MM.1S (cell line): ENCODE measurements around the gene IMMP2L.

ENCODE experiments used
- DNase-seq: peaks from one replicate; pipeline ENCODE4 v3.0.0-alpha.2; 2015
- H2AFZ ChIP-seq: fragments of 300-600 bp; sonication (generic); 2 replicates; pipeline ENCODE4 v1.6.0; 2016; ENCODE audit warnings: antibody characterized with exemption, low read length
- H3F3A ChIP-seq: fragments of 300-600 bp; sonication (generic); 2 replicates; pipeline ENCODE4 v1.6.1; 2016; ENCODE audit warnings: mild to moderate bottlenecking, antibody characterized with exemption, low read length, moderate library complexity, mixed read lengths; ENCODE audit not compliant: insufficient read depth
- H3K27ac ChIP-seq: fragments of 300-600 bp; sonication (generic); 2 replicates; pipeline ENCODE4 v1.5.1; 2016; ENCODE audit warnings: mild to moderate bottlenecking, low read length
- H3K27me3 ChIP-seq: fragments of 300-600 bp; sonication (generic); replicated peaks from 2 replicates; pipeline ENCODE4 v1.6.0; 2016; ENCODE audit warnings: low read length; ENCODE audit not compliant: insufficient read depth
- H3K36me3 ChIP-seq: fragments of 300-600 bp; sonication (generic); replicated peaks from 2 replicates; pipeline ENCODE4 v1.6.1; 2016; ENCODE audit warnings: mild to moderate bottlenecking, low read length, mixed read lengths; ENCODE audit not compliant: insufficient read depth
- H3K4me1 ChIP-seq: fragments of 300-600 bp; sonication (generic); 2 replicates; pipeline ENCODE4 v1.6.1; 2016; ENCODE audit warnings: low read length, mixed read lengths
- H3K4me2 ChIP-seq: fragments of 300-600 bp; sonication (generic); 2 replicates; pipeline ENCODE4 v1.6.0; 2016; ENCODE audit warnings: low read depth, low read length
- H3K4me3 ChIP-seq: fragments of 300-600 bp; sonication (generic); 2 replicates; pipeline ENCODE4 v1.5.1; 2016; ENCODE audit warnings: low read length, mixed read lengths
- H3K79me2 ChIP-seq: fragments of 300-600 bp; sonication (generic); 2 replicates; pipeline ENCODE4 v1.6.1; 2016; ENCODE audit warnings: mixed run types, low read length, mixed read lengths
- H3K9ac ChIP-seq: fragments of 300-600 bp; sonication (generic); 2 replicates; pipeline ENCODE4 v1.6.1; 2016; ENCODE audit warnings: low read length, mixed read lengths
- H3K9me2 ChIP-seq: fragments of 300-600 bp; sonication (generic); replicated peaks from 2 replicates; pipeline ENCODE4 v1.6.1; 2016; ENCODE audit warnings: mild to moderate bottlenecking, low read length, mixed read lengths; ENCODE audit not compliant: insufficient read depth
- H3K9me3 ChIP-seq: fragments of 300-600 bp; sonication (generic); replicated peaks from 2 replicates; pipeline ENCODE4 v1.6.1; 2016; ENCODE audit warnings: mild to moderate bottlenecking, low read length, mixed read lengths; ENCODE audit not compliant: insufficient read depth
- H4K20me1 ChIP-seq: fragments of 300-600 bp; sonication (generic); 2 replicates; pipeline ENCODE4 v1.6.1; 2016; ENCODE audit warnings: mild to moderate bottlenecking, low read length, moderate library complexity, mixed read lengths; ENCODE audit not compliant: insufficient read depth
- CTCF ChIP-seq: fragments of 300-600 bp; sonication (generic); IDR thresholded peaks from 2 replicates; pipeline ENCODE4 v1.5.1; 2016; ENCODE audit warnings: antibody characterized with exemption, low read length, mixed read lengths
- EZH2 ChIP-seq: fragments of 300-600 bp; sonication (generic); optimal IDR thresholded peaks from 2 replicates; pipeline ENCODE3; 2017; ENCODE audit warnings: low read depth, mild to moderate bottlenecking, antibody characterized with exemption, low read length, mixed read lengths
- EZH2phosphoT487 ChIP-seq: fragments of 300-600 bp; sonication (generic); IDR thresholded peaks from 2 replicates; pipeline ENCODE4 v1.6.1; 2018; ENCODE audit warnings: antibody characterized with exemption, low read length

Gene IMMP2L

GRCh38 chr7:111558991-111559390, 3.3 kb downstream of the IMMP2L start:
- Histone ChIP-seq H3K9me2 (no peaks in the 10 kb centered on the region), H3K9ac (no peak overlapping the region), H3K79me2 (no peaks in the 10 kb centered on the region), H3F3A (peaks cover 18% of the 10 kb centered on the region), H3K4me3 (no peak overlapping the region), H3K27ac (peak overlapping the region; percentile 0; the same call in 1 of the 2 replicates), H3K4me2 (peak overlapping the region; percentile 44; the same call in 1 of the 2 replicates), H3K36me3 (no peaks in the 10 kb centered on the region), H3K27me3 (peaks cover 15% of the 10 kb centered on the region; the same call in 1 of the 2 replicates), H3K4me1 (peaks cover 31% of the 10 kb centered on the region), H4K20me1 (no peaks in the 10 kb centered on the region), H2AFZ (no peak overlapping the region), H3K9me3 (no peaks in the 10 kb centered on the region)
- TF ChIP-seq EZH2phosphoT487 (no peak), CTCF (no peak), EZH2 (no peak)
- peak; percentile 91 for DNase-seq

GRCh38 chr7:111556977-111557376, 5.3 kb downstream of the IMMP2L start:
- no peak overlapping the region for H3K4me2 ChIP-seq
- no peaks in the 10 kb centered on the region for H3K9me2 ChIP-seq
- no peaks in the 10 kb centered on the region for H3K79me2 ChIP-seq
- H3F3A ChIP-seq: peaks cover 18% of the 10 kb centered on the region
- H2AFZ ChIP-seq: no peak overlapping the region
- peaks cover 31% of the 10 kb centered on the region for H3K4me1 ChIP-seq
- no peak overlapping the region for H3K4me3 ChIP-seq
- no peaks in the 10 kb centered on the region for H3K9me3 ChIP-seq
- H4K20me1 ChIP-seq: no peaks in the 10 kb centered on the region
- no peaks in the 10 kb centered on the region for H3K36me3 ChIP-seq
- H3K27me3 ChIP-seq: peaks cover 15% of the 10 kb centered on the region; the same call in 1 of the 2 replicates
- no peak for DNase-seq
- H3K9ac ChIP-seq: no peak overlapping the region
- no peak overlapping the region for H3K27ac ChIP-seq
- TF ChIP-seq CTCF (no peak), EZH2 (no peak), EZH2phosphoT487 (no peak)

- Histone ChIP-seq H3K4me1 (peaks cover 12% of the 10 kb centered on the region), H3K9ac (no peak overlapping the region), H3K4me3 (no peak overlapping the region), H3K4me2 (no peak overlapping the region), H3K79me2 (no peaks in the 10 kb centered on the region), H3K36me3 (no peaks in the 10 kb centered on the region), H3F3A (peaks cover 10% of the 10 kb centered on the region), H3K27me3 (no peaks in the 10 kb centered on the region), H4K20me1 (no peaks in the 10 kb centered on the region), H2AFZ (no peak overlapping the region), H3K9me2 (no peaks in the 10 kb centered on the region), H3K27ac (no peak overlapping the region), H3K9me3 (no peaks in the 10 kb centered on the region)
- no peak for TF ChIP-seq EZH2phosphoT487
- TF ChIP-seq CTCF: no peak
- no peak for TF ChIP-seq EZH2
- DNase-seq: no peak
Observed at GRCh38 chr7:111554086-111554485, 8.2 kb downstream of the IMMP2L start.
